ENCODE measurements around the gene TSPAN9.

Gene TSPAN9

DNA sequence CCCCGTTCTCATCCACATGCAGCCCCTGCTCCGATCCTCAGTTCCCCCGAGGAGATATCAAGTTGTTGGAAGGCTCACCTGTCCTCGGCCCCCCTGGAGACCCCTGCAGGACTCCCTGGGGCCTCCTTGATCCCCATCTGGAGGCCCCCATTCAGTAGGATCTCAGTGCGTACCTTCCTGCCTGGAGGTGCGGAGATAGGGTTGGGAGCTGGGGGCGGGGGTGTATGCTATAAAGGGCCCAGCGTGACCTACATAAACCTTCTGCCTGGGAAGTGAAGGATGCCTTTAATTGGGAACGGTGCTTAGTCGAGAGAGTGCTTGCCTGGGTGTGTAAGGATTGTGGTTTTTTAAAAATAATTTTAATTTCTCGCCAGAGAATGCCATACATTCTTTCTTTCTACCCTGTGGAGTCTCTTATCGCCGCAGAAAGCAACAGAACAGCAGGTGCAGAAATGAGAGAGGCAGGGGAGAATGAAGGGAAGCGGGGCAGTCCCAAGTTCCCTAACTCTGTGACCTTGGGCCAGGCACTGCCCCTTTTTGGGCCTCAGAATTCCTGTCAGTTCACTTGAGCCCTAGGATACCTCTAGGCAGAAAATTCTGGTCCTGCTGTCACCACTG is 153.7 kb downstream of the TSPAN9 start:
- DNase-seq = no peak

DNA sequence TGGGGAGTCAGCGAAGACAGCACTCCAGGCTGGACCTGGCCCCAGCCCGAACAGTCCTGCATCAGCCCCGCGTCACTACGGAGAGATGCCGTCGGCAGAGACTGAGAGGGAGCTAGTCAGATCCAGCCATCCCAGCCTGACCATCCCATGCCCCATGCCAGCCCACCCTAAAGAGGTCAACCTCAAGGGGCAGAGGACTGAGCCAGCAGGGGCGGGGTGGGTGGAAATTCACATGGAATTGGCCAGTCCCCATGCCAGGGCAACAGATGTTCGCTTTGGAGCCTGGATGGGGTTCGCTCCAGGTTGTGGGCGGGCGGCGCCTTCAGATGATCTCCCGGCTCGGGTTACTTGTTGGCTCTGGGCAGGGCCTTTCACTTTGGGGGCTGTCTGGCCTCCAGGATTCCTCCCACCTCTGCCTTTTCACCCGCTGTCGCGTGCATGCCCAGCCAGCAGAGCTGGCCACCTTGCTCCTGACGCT is 154.3 kb downstream of the TSPAN9 start:
- no peak for DNase-seq

DNA sequence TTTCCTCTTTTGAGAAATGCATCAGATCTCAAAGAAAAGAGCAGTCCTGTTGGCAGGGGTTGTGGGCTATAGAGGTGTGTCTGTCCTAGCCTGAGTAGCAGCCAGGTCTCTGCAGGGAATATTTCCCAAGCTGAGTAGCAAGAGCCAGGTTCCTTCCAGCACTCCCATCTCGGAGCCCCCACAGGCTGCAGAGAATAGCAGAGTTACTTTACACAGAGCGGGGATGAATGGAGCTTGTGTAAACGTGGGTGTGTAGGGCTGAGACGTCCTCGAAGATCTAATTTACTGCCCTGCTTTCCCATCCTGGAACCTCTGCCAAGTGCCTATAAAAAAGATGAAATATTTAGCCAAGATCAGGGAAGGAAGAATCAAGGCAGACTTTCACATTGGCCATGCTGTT is 156.6 kb downstream of the TSPAN9 start:
- DNase-seq = no peak

DNA sequence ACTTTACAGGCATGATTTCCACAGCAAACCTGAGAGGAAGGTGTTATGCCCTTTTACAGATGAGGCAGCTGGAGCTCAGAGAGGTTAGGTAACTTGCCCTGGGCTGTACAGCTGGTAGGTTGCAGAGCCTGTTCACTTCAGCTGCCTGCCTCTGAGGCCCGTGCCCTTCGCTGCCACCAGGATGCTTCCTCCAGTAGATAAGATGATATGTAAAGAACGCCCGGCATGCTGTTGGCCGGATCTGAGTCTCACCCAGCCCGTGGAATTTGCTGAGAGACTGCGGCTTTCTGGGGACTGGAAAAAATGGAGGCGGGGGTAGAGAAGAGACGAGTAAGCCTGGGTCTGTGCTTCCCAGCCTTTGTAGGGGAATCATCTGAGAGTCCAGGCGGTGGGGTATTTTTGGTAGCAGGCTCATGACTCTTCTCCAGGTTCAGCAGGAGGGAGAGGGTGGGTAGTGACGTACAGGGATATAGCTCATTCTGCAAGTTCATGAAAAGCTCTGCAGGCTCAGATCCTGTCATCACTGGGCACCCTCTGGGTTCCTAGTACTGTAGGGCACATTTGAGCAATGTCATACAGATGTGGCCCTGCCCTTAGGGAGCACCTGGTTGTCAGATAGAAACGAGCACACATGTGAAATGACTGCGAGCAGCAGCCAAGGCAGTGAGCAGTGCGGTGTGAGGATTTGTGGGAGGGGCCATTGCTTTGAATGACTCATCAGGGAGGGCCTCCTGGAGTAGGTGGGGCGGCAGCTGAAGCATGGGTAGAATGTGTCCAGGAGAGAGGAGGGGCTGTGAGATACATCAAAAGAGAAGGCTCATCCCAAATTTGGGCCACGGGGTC is 159.4 kb downstream of the TSPAN9 start:
- DNase-seq = no peak

DNA sequence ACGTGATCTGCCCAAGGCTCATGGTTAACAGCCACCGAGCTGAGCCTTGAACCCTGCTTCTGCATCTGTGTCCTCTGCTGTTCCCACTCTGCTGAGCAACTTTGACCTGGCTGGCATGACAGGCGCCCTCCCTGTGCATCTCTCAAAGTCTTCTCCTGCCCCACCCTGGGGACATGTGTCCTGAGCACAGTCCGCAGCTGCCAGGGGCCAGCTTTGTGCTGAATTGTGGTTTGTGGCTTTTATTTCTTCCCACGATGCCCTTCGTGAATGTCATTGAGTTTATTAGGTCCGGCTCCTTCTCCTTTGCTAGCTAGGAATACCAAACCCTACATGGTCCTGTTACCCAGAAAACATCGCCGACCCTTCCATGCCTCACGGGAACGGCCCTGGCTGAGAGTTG is 161.0 kb downstream of the TSPAN9 start:
- no peak for DNase-seq

DNA sequence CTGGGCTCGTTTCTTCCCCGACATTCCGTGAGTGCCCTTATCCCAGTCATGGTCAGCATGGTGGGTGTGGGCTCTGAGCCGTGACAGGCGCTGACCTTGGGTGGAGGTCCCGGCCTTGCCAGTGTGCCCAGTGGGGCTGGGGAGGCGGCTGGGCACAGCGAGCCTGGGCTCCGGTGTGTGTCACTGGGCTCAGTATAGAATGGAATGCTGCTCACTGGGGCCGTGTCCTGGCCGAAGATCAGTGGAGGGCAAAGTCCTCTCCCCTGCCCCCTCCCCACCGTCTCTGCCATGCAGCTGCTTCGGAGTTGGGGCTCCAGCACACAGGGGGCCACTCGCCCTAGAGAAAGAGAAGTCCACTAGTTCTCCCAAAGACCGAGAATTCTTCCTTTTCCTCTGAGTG is 164.4 kb downstream of the TSPAN9 start:
- no peak for DNase-seq

DNA sequence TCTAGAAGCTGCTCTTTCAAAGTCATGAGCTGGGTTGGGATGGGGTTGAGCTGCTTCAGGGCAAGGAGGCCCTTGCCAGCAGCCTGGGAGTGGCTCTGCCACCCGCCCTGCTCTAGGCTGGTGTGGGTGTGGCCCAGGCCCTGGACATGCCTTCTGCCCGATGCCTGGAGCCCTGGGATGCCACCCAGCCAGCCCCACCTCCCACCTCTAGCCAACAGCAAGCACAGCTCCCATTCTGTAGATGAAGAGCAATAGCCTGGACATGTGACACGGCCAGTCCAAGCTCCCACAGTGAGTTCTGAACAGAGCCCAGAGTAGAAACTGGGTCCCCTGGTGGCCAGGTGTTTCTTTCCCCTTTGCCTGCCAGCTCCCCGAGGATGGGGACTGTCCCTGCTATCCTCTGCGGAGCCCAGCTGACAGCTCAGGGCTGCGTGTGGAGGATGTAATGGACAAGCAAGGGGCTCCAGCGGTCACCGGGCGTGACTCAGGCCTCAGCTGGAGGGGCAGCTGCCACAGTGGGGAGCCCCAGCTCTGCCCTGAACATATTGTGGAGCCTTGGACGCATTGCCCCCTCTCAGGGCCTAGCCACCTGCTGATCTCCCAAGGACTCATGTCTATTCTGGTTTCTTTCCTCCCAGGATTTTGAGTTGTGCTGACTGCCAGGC is 165.2 kb downstream of the TSPAN9 start:
- DNase-seq = no peak

DNA sequence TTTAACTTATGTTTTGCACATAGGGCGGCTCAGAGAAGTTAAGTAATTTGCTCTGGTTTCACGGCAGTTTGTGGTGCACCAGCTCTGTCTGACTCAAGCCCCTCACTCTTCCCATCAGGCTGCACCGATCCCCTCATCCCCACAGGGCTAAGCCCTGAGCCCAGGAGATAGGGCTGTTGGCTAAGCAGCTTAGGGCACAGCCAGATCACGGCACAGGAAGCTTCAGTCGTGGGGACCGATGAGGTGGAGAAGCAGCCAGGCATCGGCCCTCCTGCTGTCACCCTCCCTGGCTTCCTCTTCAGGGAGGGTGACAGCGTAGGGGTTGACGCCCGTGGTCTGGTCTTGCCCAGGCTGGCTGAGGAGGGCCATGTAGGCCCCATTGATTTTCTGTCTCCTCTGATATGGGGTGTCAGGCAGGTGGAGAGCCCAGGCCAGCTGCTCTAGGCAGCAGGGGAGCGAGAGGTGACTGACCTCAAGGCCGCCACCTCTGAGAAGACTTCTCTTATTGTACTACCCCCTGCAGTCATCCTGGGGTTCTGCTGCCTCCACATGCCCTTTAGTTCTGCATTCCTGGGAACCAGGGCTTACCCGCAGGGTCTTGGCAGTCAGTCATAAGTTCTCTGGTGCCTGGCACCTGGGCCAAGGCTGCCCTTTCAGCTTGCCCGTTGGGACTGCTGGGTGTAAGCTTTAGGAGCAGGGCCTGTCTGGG is 166.4 kb downstream of the TSPAN9 start:
- DNase-seq = no peak

DNA sequence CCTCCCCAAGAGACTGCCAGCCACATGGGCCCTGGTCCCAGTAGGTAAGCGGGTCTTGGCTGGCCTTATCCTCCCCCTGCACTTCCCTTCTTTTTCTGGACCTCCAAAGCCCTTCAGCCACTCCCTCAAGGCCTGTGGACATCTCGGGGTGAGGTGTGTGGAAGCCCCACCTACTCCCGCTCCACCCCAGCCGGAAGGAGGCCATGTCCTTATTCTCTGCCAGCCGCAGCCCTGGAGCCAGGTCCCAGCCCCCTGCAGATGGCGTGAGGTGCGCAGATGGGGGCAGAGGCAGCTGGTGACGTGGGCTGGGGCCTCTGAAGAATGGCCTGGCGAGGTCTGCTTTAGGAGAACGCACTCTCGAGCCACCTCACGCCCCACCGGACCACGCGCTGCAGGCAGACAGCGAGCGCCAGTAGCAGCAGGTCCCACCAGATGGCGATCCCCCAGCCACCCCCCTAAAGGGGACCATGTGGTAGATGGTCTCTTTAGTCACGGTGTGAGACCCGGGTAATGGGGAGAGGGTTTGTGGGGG is 167.1 kb downstream of the TSPAN9 start:
- DNase-seq = no peak

DNA sequence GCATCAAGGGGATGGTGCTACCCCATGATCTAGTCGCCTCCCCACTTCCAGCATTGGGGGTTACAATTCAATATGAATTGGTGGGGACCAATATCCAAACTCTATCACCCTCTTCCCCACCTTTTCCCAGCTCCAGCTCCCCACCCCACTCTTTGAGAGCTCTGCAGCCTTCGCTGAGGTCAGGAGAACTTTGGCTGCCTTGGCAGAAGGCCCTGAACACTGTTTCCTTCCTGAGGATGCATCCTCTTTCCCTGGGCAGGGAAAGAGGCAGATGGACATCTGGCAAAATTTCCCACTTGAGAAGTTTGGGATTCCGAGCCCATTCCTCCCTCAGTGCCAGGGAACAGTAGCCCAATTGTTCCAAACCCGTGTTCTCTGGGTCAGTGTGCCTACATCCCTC is 169.1 kb downstream of the TSPAN9 start:
- no peak for DNase-seq

DNA sequence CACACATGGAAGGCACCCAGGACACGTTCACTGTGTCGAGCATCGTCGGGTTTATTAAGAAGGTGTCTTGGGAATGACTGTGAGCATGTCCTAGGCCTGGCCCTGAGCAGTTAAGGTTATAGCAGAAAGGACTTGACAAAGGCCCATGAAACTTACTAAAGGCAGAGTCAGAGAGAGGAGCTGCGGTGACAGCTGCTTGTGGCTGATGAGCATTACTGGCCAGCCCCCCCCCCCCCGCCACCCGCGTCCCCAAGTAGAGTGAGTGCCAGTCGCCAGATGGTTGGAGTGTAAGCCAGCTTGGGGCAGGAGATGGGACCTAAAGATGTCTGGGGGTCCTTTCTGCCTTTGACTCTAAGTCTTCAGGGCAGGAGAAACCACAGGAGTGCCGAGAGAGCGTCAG is 169.9 kb downstream of the TSPAN9 start:
- DNase-seq = no peak

DNA sequence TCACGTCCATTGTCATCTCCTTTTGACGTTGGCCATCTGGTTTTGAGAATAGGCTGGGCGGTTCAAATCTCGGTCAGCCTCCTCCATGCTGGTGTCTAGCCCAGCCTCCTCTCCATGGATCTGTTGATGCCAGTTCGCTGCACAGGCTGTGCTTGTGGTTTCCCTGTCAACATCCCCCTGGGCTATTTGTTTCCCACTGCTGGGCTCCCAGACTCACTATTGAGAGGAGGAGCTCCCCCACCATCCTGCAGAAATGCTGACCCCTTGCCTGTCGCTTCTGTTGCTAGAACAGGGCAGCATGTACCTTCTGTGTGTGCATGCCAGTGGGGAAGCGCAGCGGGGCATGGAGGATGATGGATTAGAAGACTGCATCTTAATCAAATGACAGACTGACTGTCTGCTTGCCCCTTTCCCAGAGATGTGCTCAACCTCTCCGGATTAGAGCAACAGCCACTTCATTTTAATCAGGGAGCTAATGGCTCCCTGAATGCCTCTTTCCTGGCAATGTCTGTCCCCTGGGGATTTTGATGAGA is 170.5 kb downstream of the TSPAN9 start:
- DNase-seq = no peak

DNA sequence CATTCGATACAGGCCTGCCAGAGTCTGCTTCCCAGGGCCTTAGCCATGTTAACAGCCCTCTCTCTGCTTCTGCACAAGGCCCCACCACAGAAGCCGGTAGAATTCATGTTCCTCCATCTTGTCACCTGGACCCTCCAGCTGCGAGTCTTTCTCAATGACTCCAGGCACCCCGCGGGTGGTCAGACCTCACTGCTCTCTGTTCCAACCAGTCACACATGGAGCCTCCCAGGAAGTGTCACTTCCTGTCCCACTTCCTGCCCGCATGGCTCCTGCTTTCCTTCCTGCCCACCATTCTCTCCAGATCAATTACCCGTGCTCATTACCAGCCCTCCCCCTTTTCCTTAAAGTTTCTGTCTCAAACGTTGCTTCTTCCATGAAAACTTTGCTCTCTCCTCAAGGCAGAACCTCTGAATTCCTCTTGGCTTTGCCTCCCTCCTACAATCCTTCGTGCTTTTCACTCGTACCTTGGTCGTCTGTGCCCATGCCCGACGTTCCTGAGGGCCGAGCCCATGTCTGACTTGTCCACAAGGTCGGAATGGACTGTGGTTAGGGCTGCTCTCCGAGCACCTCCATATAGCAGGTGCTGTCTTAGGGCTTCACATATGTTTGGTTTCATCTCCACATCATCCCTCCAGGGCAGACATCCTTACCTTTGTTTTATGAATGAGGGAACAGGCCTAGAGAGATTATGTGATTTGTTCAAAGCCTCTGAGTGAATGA is 172.1 kb downstream of the TSPAN9 start:
- DNase-seq = no peak

DNA sequence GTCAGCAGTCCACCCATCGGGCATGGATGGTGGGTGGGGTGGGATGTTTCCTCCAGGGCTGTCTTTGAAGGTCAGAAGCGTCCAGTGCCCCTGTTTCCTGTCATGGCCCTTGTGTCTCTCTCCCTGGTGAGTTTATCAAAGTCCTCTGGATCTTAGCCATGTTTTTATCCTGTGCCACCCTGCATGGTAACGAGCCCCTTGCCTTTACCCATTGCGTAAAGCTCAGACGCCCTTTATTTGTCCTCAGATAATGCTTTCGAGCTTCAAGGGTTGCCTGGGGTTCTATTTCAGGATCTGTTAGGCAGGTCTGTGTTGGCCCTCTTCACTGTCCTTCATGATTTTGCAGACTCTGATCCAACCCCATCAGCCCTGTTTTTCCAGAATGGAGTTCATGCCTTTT is 172.9 kb downstream of the TSPAN9 start:
- no peak for DNase-seq

DNA sequence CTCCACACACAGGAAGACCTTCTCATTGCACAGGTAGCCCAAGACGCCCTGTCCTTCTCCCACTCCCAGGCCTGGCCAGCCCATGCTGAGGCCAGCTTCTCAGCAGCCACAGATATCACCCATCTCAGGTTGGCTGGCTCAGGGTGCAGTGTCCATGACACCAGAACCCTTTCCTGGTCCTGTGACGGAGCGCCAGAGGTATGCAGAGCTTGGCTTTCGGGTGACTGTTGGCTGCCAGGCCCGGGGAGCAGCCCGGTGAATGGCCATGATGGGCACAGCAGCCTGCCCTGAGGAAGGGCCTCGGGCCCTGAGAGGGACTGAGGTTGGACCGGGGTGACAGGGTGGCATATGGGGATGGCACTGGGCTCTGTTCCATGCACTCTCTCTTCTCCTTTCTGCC is 173.4 kb downstream of the TSPAN9 start:
- DNase-seq = no peak

DNA sequence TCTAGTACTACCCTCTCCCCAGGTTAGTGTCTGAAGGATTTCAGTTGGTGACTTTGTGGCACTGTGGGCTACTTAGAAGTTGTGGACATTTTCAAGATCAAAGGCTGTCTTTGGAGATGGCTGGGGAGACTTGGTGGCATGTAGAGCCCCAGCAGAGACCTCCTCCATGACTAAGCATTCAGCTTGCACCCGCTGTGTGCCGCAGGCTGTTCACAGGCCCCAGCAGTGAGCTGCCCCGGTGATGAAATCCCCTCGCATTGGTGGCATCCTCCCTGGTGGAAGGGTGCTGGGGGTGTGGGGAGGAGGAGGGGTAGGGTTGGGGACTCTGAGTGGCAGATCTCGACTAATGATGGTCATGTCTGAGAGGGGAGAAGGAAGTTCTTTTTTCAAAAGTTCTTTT is 173.9 kb downstream of the TSPAN9 start:
- DNase-seq = no peak

DNA sequence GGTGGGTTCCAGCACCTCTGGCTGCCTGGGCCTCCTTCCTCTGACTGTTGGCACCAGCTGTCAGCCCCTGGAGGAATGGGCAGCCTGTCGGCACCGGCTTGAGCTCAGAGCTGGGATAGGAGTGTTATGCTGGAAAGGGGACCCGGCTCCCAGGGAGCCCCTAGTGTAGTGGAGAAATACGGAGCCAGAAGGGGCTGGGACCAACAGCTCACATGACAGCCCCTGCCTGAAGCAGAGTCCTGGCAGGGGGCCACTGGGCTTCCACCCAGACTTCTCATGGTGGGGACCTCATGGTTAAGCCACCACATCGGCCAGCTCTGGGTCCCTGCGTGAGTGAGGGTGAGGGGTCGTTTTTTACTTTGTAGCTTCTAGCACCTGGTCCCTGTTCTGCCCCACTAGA is 174.5 kb downstream of the TSPAN9 start:
- no peak for DNase-seq

DNA sequence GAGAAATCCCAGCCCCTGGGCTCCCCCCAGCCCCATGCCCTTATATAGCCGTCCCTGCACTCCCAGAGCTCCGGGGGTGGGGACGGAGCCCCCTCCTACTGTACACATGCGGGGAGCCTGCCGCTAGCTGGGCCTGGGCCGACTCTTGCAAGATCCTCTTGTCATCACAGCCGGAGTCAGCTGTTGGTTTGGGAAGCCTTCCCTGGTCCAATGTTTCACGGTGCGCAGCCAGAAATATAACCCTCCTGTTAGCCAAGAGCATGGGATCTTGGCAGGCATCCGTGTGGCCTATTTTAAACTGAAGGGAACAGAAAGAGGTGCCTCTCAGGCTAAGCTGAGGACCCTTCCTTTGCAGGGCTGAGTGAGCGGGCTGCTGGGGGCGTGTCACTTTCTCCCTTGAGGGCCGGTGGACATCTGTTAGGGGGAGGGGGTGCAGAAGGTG is 175.3 kb downstream of the TSPAN9 start:
- no peak for DNase-seq

DNA sequence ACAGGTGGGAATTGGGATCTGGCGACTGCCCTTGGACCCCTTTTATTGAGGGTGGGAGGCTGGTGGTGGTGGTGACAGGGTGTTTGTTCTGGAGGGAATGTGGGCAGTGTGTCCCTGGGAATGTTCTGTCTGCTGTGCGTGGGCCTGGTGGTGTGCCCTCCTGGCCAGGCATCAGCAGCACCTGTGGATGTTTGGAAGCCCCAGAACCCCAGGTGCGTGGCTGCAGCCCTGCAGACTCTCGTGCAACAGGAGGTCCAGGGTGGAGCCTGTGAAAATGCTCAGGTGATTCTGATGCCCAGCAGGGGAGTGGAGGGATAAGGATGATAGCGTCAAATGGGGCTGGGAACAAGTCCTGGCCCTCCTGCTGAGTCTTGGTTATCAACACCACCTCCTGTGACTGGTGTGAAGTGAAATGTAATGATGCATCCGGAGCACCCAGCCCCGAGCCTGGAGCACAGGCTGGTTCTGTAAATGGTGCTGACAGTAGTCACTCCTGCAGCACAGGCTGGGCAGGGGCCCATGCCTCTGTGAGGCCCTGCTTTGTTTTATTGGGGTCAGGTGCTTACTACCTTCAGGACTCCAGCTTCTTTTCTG is 176.6 kb downstream of the TSPAN9 start:
- no peak for DNase-seq

DNA sequence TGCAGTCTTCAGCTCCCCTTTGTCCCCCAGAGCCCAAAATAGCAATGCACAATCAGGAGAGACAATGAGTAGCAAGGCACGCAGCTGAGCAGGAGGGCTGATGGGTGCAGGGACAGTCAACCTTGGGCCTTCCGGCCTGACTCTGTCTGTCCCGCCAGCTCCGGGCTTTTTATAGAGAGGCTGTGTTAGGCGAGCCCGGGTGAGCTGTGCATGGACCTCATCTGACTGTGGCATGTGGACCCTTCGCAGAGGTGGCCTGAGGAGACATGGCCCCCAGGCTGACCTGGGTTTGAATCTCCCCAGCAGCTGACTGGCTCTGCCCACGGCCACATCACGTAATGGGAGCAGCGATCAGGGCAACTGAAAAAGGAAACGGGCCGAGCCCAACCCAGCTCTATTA is 177.9 kb downstream of the TSPAN9 start:
- DNase-seq = no peak

DNA sequence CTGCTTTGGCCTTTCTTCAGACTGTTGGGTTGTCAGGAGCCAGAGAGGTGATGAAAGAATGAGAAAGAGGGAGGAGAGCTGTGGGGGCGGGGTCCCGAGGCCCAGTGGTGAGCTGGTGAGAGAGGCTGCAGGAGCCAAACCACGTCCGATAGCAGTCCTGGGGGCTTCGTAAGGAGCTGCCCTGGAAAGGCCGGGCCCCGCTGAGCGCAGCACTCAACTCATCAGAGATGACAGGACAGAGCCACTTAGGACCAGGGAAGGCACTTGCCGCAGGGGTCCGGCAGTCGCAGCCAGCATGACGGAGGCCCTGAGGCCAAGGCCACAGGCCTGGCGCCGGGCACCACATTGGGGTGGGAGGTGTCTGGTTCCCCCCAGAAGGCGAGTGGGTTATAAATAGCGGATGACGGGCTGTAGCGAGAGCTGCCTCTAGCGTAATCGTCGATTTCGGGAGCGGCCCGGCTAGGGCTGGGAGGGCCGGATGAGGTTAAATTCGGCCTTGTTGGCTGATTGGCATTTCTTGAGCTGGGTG is 179.0 kb downstream of the TSPAN9 start:
- no peak for DNase-seq
